ENCODE data around the gene ACSL1.
A peak's percentile ranks its signal among the peaks of the same experiment; 100 is the strongest.
"Not testable (repeated sequence)": the region's sequence is repeated elsewhere in the genome, so short reads cannot be mapped to it uniquely, and the experiment has no call there.

The ACSL1 gene

DNA sequence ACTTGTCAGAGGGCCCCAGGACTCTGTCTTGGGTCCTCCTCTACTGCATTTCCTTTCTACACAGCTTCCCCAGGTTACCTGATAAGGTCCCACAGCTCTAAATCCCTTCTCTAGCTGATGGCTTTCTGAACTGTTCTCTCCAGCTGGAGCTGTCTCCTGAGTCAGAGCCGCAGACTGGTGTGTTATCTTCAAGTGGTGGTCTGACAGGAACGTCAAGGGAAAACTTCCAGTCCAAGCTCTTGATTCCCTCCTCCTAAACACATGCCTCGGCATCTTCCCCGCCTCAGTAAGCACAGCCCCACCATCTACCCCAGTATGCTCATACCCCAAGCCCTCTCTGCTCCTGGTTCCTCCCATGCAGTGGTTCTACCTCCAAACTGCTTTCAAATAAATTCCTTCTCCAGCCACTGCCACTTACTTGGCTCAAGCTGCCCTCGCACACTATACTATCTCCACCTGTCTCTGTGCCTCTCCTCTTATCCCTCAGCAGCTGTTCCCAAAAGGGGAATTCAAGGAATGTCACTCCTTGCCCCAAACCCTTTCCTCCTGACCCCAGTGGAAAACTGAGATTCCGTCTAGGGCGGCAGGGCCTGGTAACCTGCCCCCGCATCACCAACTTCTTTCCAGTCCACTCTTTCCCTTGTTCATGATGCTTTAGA is 74.7 kb downstream of the ACSL1 start:
- no peak for DNase-seq

DNA sequence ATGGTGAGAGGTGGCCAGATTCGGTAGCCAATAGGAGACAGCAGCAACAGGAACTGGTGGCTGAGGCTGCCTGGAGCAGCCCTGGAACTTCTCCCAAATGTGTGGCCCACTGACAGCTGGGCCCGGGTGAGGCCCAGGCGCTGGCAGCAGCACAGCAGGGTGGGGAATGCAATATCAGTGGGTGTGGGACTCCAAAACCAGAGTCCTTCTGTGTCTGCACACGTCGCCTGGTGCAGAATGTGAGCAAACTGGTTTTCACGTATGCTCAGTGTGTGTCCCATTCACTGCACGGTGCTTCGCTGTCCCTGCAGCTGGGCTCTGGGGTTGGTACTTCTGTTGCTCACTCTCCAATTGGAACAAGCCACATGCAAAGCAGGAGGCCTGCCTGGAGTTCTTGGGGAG is 77.5 kb downstream of the ACSL1 start:
- DNase-seq = no peak

DNA sequence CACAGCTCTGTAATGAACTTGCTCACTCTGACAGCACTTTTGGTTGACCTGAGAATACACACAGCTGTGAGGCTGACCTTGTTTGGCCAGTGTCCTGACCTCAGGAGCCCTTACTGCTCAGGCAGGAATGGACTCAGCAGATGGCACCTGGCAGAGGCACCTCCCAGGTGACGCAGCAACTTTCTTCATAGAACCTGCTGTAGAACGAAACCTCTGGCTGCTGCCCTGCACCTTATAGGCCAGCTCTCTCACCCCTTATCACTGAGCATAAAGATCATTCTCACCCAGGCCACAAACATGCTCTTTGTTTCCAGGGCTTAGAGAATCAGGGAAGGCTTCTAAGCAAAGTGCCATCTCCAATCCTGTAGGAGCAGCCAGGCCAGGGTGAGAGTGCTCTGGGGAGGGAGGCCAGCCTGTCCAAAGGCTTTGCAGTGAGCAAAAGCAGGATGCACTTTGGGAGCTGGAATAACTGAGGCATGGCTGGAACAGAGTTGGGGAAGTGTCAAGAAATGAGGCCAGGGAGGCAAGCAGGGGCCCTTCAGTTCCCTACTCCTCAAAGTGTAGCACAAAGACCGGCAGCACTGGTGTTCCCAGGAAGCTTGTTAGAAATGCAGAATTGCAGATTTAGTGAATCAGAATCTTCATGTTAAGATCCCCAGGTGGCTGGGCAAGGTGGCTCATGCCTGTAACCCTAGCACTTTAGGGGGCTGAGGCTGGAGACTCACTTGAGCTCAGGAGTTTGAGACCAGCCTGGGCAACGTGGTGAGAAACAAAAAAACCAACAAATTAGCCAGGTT is 78.5 kb downstream of the ACSL1 start:
- no peak for DNase-seq

DNA sequence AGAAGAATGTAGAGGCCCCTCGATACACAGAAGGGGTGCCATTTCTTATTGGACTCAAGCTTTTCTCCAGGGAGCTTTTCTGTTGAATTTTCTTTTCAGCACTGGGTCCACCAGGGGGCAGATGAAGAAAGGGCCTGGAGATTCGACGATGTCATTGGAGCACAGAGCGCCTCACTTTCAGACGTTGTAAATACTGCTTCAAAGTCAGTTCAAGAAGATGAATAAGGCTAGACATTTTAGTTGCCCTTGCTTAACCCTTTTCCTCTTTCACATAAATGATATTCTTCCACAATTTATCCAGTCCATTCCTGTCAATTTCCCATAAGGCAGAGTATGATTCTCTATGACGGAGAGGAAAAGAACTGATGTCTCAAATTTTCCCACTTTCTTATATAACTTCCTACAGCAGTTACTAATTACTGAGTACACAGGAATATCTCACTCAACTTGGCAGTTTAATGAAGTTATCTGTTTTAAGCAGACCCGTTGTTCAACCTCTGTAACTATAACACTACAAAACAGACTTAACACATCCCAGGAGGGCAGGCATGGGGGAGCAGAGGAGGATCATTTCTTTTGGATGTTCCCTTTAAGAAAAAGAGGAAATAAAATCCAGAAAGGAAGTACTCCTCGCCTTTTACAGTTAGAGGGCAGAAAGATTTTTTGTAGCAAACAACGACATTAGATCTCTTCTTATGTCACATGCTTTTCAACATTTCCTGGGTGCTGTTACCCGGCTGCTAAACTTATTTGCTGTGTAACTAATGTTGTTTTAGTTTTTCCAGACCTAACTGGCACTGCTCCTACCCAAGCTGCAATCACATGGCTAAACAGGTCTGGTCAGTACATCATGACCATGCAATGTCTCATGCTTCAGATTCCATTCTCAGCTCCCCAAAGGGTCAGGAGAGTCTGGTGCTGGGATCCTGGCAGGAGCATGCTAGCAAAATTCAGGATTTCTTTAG is 79.7 kb downstream of the ACSL1 start:
- peak; percentile 83 for DNase-seq

DNA sequence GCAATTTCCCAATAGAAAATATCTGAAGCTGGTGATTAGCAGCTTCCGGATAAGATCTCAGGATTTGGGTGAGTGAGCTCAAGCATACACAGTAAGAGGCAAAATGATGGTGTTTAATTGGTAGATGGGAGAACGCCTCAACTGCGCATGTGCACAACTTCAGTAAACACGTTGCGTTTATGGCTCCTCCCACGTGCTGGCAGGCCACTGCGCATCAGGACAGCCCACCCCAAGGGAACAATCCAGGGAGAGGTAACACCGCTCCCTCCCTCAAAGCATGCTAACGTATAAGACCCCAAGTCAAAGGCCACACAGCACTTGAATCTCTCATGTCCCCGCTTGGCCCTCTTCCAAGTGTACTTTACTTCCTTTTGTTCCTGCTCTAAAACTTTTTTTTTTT is 81.5 kb downstream of the ACSL1 start:
- no peak for DNase-seq

DNA sequence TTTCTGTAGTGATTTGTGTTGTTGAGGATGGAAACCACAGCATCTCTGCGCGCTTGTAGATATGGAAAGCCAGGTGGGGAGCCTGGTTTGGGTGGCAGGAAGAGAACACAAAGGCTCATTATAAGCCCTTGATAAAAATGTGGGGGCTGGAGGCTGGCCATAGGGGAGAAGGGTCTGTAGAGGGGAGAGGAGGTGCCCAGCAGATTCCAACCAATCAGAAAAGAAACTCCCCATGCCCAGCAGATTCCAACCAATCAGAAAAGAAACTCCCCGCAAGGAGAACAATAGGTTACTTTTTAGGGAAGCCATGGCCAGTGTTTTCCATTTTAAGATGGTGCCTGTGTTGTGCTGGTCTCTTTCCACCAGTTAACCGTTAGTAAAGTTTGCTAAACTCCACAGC is 82.1 kb downstream of the ACSL1 start:
- no peak for DNase-seq

DNA sequence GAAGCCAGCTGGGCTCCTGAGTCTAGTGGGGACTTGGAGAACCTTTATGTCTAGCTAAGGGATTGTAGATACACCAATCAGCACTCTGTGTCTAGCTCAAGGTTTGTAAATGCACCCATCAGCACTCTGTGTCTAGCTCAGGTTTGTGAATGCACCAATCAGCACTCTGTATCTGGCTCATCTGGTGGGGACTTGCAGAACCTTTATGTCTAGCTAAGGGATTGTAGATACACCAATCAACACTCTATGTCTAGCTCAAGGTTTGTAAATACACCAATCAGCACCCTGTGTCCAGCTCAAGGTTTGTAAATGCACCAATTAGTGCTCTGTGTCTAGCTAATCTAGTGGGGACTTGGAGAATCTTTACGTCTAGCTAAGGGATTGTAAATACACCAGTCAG is 84.1 kb downstream of the ACSL1 start:
- not testable (repeated sequence) for DNase-seq

DNA sequence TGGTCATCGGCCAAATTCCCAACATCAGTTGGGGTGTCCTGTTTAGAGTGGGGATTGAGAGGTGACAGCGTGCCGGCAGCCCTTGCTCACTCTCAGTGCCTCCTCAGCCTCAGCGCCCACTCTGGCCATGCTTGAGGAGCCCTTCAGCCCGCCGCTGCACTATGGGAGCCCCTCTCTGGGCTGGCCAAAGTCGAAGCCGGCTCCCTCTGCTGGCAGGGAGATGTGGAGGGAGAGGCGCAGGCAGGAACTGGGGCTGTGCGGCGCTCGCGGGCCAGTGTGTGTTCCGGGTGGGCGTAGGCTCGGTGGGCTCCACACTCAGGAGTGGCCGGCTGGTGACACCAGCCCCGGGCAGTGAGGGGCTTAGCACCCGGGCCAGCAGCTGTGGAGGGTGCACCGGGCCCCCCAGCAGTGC is 84.8 kb downstream of the ACSL1 start:
- DNase-seq = no peak

DNA sequence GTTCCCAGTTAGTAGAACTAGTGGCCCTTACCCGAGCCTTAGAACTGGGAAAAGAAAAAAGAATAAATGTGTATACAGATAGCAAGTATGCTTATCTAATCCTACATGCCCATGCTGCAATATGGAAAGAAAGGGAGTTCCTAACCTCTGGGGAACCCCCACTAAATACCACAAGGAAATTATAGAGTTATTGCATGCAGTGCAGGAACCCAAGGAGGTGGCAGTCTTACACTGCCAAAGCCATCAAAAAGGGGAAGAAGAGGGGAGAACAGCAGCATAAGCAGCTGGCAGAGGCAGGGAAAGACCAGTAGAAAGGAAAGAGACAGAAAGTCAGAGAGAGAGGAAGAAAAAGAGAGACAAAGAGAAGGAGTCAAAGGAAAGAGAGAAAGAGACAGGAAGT is 86.2 kb downstream of the ACSL1 start:
- not testable (repeated sequence) for DNase-seq

DNA sequence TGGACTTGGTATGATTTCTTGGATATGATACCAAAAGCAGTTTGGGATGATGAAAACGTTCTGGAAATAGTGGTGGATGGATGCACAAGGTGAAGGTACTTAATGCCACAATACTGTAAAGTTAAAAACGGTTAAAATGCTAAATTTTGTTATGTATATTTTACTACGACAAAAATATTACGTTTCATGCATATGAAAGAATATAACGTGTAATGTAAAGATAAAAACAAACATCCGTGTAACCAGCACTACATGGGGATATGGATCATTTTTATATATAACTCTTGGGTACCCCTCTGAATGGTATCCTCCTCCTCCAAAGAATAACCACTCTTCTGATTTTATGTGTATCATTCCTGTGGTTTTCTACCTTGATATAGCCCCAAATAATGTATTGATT is 91.0 kb downstream of the ACSL1 start:
- DNase-seq = no peak

DNA sequence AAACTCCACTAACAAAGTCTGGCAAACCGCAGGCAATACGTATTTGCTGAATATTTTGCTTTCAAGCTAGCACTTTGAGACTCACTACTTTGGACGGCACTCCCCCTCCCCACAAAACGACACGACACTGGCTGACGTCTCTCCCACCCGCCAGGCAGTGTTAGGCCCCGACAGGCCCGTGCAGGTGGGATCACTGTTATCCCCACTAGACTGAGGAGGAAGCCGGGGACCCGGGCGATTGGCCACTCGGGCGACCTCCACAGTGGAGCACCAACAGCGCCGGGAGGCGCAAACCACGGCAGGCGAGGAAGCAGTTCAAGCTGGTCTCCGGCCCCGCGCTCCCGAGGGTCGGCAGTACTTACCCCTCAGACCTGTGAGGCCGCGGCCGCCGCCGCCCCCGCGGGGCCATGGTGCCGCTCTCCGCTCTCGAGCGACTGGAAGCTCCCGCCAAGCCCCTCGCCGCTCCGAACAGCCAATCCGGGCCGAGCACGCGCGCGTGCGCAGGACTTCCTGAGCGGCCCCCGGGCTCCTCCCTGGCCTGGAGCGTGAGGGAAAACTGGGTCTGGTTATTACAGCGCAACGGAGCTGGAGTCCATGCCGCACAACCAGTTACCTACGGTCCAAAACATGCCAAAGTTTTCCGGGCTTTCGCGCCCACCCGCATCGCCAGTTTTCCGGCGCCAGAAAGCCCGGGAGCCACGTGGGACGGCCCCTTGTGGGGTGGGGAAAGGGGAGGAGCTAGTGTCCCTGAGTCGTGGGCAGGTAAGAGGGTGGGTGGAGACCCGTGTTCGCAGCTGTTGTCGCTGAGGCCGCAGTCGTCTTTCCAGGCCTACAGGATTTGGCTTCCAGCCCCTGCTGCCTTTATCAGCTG is 91.9 kb downstream of the ACSL1 start, which contains the start of gene CENPU:
CENPU (minus strand) TSS at position 443 of the 871 bp plus-strand sequence; CDS start at position 409, 34 bp downstream.
- peak; percentile 97 for DNase-seq

DNA sequence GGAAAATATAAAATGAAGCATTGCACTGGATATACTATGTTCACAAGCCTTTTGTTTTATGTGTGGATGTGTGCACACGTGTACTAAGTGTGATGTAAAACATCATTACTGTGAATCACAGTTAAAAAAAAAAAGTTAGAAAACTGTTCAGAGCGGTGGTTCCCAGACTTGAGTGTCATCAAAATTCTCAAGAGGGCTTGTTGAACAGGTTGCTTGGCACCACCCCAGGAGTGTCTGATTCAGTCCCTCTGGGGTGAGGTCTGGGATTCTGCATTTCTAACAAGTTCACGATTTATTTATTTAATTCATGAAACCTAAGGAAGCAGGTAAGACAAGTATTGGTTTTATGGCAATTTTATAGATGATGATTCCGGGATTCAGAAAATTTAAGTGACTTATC is 93.6 kb downstream of the ACSL1 start:
- peak; percentile 17 for DNase-seq

DNA sequence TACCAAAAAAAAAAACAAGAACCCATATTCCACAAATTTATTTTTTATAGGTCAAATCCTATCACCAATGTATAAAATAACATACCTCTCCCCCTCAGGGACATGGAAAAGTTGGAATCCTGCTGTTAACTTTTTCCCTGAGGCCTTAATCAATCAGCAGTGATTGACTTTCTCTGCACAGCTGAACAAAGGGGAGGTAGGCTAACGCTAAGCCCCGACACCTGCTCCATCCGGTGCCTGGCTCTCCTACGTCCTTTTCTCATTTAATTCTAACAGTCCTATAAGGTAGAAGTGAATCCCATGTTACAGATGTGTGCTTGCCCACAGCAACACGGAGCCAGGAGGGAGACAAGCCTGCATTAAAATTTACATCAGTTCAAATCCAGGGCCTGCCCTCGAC is 94.7 kb downstream of the ACSL1 start:
- DNase-seq = no peak

DNA sequence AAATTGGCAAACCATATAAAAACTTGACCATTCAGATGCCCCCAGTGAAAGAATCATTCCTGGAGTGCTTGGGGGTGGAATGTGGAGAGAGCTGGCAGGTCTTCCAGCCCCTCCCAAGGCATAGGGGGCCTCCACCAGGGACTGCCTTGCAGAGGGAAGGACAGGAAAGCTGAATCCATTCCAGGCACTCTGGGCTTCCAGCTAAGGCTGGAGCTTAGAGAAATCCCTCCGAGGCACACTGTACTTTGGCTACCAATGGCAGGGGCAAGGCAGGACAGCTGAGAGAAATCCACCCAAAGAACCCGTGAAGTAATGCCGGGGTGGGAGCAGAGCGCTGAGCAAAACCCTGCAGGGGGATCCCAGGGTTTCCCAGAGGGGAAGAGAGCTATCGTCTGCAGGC is 95.8 kb downstream of the ACSL1 start:
- DNase-seq = no peak

DNA sequence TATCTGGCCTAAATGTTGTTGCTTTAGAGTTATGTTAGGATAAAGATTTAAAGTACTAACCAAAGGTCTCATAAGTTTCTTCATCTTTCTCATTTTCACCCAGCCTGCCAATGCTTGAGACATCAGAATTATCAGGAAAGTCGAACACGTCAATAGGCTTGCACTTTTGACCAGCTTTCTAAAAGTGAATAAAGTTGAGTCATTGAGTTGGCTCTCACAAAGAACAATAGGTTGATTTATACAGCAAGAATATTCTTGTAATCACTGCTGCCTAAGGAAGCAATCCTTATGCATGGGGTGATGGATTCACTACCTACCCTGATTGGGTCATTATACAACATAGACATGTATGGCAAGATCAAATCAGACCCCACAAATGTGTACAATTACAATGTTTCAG is 96.9 kb downstream of the ACSL1 start:
- DNase-seq = no peak

DNA sequence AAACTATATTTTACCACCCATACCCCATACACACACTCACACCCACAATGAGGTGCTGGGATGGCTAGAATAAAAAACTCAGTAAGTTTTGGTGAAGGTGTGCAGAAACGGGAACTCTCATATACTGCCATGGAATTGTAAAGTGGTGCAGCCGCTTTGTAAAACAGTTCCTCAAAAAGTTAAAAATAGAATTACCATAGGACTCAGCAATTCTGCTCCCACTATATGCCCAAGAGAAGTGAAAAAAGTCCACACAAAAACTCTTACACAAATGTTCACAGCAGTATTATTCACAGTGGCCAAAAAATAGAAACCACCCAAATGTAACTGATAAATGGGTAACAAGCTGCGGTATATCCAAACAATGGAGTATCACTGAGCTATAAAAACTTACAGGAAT is 98.3 kb downstream of the ACSL1 start:
- no peak for DNase-seq

DNA sequence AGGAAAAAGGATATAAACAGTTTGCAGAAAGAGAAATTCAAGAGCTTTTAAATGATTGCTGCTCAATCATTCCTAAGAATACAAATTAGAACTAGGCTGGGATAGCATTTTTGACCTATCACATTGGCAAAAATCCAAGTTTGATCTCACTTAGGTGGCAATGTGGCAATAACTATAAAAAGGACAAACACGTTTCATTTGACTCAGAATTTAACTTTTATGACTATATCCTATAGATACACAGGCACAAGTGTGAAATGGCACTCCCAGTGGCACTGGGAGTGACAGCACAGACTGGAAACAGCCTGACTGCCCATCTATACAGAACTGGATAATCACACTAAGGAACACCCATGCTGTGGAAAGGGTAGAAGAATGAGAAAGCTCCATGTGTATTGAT is 103.0 kb downstream of the ACSL1 start:
- DNase-seq = no peak

DNA sequence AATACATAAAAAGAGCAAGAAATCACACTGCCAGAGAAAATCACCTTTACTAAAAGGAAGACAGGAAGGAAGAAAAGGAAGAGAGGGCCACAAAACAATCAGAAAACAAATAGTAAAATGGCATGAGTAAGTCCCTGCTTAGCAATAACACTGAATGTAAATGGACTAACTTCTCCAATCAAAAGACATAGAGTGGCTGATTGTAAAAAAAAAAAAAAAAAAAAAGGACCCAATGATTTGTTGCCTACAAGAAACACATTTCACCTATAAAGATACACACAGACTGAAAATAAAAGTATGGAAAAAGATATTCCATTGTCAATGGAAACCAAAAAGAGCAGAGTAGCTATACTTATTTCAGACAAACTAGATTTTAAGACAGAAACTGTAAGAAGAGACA is 104.5 kb downstream of the ACSL1 start:
- DNase-seq = no peak

DNA sequence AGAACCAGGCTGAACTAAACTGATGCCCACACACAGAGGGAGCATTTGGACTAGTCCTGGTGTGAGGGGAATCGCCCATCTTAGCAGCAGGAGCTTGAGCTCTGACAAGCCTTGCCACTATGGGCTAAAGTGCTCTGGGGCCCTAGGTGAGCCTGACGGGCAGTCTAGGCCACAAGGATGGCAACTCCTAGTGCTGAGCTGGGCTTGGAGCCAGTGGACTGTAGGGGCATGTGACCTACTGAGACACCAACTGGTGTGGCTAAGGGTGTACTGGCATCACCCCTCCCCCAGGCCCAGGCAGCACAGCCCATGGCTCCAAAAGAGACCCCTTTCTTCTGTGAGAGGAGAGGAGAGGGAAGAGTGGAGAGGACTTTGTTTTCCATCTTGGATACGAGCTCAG is 106.4 kb downstream of the ACSL1 start:
- DNase-seq = no peak

DNA sequence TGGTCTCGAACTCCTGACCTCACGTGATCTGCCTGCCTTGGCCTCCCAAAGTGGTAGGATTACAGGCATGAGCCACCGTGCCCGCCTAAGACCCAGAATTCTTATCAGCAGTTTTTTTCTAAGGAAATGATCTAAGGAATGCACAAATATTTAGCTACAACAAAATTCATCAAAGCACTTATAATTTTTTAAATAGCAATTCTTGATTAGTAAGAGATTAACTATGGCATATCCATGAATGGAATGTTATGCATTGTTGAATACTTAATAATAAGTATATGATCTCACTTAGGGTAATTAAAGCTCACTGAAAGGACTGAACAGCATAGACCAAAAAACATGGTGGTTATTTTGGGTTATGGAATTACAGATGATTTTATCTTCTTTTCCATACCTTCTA is 110.2 kb downstream of the ACSL1 start:
- DNase-seq = no peak

DNA sequence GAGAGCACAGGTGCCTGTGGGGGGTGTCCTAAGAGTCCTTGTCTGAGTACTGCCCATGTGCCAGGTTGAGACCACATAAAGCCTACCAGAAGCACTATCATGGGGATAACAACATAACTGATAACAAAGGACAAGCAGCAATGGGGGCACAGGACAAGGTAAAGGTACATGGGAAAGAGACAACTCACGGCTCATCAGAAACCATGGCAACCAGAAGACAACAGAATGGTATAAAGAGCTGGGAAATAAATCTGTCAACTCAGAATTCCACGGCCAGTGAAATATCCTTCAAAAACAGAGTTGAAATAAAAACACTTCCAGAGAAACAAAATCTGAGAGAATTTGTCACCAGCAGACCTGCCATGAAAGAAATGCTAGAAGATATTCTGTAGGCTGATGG is 111.9 kb downstream of the ACSL1 start:
- DNase-seq = no peak

DNA sequence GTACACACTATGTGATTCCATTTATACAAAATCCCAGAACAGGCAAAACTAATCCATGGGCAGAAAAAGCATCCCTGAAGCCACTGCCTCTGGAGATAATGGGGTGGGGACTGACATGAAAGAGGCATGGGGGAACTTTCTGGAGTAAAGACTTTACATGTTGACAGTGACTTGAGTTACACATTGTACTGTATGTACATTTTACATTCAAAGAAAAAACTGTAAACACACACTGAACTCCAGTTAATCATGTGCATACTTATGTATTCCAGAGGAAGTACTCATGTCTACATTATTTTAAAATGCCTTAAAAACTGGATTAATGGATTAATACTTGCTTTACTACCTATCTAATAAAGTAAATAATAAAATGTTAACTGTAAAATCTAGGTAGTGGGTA is 113.4 kb downstream of the ACSL1 start:
- no peak for DNase-seq

Measured in activated CD4-positive, alpha-beta T cell treated with anti-CD3 and anti-CD28 coated beads for 48 hours (primary cell).